NCI-H69 (cell line): ENCODE measurements around the gene RBM18.

ENCODE experiments used
- DNase-seq: peaks from one replicate; lab custom pipeline; 2025; lab: John Stamatoyannopoulos, UW

RBM18 gene

DNA sequence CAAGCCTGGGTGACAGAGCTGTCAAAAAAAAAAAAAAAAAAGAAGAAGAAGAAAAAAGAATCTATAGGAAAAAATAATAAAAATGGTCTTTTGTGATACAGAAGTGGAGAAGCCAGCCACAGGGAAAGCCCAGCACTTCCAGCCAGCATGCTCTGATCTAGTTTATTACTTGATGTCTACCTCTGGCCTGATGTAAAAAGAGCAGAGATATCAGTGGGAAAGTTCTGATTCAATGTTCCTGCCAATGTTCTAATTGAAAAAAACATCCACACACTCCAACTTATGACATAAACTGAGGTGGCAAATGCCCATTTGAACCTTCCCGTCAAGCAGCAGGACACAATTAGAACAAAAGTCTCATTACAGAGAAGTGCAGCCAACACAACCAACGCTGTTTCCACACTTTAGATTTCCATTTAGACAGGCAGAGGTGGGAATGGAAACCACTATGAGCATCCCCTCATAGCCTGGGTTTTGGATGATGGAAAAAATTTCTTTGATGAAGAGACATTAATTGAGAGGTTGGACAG lies 5.7 kb downstream of the RBM18 start:
- DNase-seq, result no peak

DNA sequence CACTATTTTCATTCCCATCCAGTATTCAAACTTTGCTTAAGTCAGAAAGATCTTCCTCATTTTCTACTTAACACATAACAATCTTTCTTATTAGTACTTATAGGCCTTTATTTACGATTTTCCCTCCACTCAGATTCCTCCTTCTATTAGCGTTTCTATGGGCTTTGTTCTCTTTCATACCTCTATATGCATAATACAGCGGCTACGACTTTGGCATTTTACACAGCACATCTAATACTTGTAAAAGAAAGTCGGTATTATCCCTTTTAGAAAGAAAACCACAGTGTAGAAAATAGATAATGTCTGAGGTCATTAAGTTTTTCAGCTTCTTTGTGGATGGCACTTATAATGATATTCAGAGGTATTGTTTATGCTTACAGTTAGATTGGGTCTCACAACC lies 8.4 kb downstream of the RBM18 start:
- DNase-seq, result no peak

DNA sequence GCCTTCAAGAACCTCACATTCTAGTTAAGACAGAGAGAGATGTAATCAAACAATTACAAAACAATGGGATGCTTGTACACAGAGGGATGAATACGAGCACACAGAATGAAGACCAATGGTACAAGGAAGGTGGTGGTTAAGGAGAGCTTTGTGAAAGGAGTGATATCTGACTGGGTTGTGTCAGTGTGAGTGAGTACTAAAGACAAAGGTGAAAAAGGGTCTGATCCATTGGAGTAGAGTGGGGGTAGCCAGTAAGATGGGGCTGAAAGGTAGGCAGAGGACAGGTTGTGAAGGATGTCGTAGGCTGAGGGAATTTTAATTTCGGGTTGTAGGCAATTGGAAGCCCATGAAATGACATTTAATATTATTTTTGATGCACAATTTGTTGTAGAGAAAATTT lies 9.9 kb downstream of the RBM18 start:
- DNase-seq, result no peak

DNA sequence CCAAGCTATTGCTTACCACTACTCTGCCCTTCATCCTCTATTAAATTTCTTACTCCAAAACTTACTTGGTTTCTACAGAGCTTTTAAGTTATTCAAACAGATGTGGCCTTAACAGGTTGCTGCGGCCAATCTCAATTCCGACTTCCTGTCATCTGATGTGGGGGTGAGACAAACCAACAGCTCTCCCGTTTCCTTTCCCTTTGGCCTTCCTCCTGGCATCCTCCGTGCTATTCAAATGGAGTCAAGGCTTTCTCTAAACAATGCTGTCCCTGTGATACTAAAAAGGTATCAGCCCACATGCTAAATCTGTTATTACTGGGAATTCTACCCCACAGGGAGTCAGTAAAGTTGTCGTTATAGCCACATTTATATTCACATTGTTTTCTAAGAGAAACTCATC lies 11.8 kb downstream of the RBM18 start:
- no peak for DNase-seq

DNA sequence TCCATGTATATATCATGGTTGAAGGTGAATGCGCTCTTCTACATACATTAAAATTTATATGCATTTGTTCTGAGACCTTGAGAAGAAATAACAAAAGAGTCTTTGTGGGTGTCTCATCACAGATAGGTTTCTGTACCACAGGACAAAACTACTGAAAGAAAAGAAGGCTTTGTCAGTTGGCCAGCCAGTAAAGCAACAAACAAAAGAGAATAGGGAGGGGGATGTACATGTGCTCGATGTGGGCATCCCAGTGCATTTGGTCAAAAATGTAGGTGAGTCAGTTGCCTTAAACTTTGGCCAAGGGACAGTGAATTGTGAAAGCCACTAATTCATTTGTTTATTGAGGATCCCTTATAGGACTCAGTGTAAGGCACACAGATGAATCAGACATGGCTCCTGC lies 13.3 kb downstream of the RBM18 start:
- DNase-seq, result no peak

DNA sequence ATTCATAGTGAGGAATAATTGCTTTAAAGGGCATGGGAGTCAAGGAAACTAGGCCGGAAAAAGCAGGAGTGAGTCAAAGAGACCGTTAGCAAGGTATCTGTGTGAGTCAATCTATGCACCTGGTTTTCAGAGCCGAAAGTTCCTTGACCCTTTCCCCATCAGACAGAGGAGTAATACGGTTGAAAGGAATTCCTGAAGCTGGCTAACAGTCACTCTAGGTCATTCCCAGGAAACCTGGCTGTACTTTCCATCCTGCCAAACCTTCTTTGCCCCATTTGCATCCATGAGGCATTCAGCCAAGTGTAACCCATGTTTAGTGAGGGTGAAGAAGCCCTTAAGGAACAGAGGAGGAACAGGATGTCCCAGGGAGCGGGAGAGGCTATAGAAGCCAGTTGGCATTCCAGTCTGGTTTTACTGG lies 16.2 kb downstream of the RBM18 start:
- DNase-seq, result no peak

- no peak for DNase-seq
These were observed 18.0 kb downstream of the RBM18 start for GRCh38 chr9:122246666-122247065.

DNA sequence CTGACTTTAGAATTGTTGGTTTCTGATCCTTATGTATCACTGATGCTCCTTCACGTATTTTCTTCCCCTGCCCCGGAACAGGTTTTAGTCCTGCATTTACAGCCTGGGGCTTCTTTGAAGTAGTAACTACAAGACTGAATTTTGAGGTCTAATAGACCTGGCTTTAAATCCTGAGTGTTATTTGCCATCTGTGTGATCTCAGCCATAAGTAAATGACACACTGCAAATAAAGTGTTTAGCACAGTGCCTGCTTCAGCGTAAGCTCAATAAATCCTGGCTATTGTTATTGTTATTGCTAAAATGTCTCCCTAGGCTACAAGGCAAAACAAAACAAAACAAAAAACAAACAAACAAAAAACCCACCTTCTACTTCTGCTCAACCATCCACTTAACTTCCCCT lies 20.3 kb downstream of the RBM18 start:
- DNase-seq, result no peak

- no peak for DNase-seq
These were observed 24.9 kb downstream of the RBM18 start for GRCh38 chr9:122239722-122240121.

- no peak for DNase-seq
These were observed 28.0 kb downstream of the RBM18 start for GRCh38 chr9:122236681-122237080.

DNA sequence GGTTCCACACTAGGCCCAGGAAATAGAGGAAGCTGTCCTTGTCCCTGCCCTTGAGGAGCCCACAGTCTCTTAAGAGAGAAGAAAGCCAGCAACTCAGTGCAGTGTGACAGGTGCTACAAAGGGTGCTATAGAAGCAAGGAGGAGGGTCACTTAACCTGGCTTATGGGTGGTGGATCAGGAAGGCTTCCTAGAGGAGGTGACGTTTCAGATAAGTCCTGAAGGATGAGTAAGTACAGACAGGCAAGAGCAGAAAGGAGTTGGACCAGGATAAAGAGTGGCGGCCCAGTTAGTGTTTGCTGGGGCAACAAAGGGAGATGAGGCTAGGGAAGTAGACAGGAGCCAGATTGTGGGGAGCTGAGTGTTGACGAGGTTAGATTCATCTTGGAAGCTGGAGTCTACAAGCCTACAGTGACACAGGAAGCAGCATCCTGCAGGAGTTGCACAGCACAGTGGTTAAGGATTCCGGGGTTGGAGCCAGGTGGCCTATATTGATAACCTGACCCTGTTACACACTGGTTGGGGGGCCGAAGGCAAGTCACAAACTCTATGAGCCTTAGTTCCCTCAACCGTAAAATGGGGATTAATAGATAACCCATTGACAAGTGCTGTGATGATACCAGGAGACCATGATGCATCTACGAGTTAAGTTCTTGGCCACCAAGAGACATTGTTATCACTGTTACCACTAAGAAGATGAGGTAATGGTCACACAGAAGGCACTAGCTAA lies 30.5 kb downstream of the RBM18 start:
- no peak for DNase-seq

DNA sequence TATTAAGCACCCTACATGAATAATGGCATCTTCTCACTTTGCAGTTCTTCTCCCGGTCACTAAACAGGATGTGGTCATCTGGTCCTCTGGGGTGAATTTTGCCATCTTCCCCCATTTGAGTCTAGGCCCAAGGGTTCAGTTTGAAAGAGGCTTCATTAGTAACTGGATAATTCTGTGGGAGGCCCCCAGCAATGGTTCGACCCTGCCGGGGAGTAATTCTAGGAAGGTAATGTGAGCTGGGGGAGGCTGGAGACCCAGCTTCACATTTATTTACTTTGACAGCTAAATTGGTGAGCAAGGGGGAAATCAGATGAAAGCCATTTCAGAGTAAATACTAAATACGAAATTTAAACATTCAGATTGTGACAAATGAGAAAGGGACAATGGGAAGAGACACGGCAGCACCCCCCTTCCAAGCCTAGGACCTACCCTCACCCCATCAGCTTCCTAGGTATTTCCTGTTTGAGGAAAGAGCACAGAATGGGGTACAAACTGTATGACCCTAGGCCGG lies 31.8 kb downstream of the RBM18 start:
- DNase-seq, result no peak

DNA sequence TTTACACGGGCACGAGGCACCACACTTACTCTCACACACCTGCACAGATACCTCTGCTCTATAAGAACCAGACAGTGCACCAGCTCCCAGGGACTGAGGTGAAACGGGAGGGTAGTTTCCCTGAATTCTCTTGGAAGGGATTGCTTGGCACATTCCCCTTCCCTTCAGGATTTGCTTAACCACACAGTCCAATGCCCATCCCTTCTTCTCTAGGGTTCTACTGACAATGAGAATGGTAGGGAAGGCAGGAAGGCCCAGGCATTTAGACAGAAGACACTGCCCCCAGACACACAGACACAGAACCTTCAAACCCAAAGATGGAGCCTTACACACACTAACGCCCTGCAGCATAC lies 35.2 kb downstream of the RBM18 start:
- no peak for DNase-seq

DNA sequence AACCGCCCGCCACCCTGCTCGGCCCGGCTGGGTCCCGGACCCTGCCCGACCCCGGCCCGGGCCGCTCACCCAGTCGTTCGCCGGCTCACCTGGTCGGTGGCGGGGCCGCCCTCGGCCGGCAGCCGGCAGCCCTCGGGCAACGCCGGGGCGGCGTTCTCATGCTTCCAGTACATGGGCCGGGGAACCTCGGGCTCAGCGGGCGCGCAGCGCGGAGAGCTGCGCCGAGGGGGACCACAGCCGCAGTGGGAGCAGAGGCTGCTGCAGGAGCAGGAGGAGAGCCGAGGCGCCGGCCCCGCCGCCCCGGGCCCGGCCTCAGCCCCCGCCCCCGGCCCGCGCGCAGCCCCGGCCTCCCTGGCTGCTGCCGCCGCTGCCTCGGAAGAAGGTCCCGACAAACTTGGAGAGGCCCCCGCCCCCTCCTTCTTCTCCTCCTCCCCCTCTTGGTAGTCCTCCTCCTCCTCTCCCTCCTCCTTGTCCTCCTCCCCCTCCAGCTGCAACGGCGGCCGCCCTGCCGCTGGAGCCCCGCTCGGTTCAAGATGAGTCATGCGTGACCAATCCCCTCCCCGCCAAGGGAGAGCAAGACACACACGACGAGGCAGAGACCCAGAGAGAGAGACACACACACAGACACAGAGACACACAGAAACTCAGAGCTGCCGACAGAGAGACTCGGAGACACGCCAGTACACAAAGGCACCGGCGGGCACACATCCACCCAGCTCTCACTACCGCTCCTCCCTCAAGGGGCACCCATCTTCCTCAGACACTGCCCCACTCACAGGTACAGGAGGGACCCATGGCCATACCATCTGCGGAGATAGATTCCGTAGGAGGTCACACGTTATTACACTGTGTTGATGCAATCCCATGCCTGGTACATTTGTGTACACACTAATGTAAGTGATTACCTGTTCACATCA lies 35.8 kb downstream of the RBM18 start, which contains the start of gene LHX6:
Gene LHX6 (minus strand): TSS at position 390 of the 917 bp plus-strand sequence. CDS start 217 bp downstream, at position 173.
- peak; percentile 52 for DNase-seq

GRCh38 chr9:122228191-122228567 lies 36.5 kb downstream of the RBM18 start:
- peak; percentile 43 for DNase-seq

DNA sequence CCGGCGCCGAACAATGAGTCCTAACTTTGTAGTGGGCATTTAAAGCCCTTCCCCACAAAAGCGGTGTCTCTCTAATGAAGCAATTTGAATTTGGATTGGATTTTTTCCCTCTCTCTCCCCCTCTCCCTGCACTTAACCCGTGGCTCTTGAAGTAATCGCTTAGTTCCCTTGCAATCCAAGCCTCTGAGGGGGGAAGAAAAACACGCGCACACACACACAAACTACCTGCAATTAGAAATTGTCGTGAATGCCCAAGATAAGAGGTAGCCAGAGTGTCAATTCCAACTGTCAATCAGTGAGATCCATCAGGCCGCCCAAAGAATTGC lies 37.1 kb downstream of the RBM18 start:
- DNase-seq, result no peak

DNA sequence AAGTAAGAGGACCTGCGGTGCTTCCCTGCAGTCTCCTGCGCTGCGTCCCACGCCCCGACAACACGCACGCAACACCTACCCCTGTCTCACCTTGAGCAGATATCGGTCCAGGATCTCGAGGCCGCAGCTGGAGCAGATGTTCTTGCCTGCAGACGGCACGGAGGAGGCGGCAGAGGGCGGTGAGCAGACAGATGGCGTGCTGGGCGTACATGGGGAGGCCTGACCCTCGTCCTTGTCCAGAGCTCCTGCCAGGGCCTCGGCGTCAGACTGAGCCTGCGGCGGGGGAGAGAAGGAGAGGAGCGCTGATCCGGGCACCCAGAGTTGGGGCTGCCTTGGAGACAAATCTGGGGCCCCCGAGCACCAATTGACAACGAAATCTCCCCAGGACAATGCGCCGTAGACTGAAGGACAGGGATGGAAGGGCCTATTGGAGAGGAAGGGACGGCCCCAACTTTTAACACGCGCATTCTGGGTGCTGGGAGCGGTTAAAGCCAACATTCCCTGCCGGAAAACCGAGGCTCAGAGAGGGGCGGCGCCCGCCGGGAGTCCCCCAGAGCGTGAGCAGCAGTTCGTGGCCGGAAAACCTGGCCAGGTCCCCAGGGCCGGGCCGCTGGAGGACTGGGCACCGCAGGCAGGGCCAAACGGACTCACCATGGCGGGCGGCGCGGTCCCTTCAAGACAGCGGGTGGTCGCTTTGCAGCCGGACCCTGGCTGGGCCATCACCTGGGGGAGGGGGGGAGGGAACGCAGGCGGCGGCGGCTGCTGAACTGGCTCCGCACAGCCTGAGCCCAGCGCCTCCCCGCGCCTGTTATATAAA lies 37.7 kb downstream of the RBM18 start:
- DNase-seq, result peak; percentile 58

GRCh38 chr9:122226142-122226757 lies 38.4 kb downstream of the RBM18 start:
- DNase-seq, result no peak

GRCh38 chr9:122225312-122226141 lies 39.1 kb downstream of the RBM18 start:
- DNase-seq, result no peak

- no peak for DNase-seq
These were observed 41.2 kb downstream of the RBM18 start for GRCh38 chr9:122223435-122223834.

DNA sequence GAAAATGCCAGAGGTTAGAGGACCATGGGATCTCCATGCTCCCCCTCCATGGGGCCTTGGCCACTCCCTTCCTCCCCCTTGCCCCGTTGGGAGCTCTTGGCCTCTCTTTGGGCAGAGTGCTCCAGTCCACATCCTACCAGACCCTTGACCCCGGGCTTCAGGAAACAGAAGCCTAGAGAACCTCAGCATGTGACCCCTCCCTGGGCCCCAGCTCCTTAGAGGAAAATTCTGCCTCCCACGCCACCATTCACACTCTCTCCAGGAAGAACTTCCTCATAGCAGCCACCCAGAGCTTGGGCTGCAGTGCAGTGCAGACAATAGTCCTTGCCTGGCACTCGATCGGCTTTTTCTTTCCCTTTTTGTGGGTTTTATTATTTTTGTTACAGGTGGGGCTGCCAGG lies 41.8 kb downstream of the RBM18 start:
- DNase-seq, result no peak
